NCI-H2029 (cell line): ENCODE data around the gene TESK1.
"Not testable (repeated sequence)": the region's sequence is repeated elsewhere in the genome, so short reads cannot be mapped to it uniquely, and the experiment has no call there.

Experiments used
- DNase-seq: peaks from one replicate; lab custom pipeline; 2025; lab: John Stamatoyannopoulos, UW

TESK1 gene

GRCh38 chr9:35579659-35580227 is 25.3 kb upstream of the TESK1 start:
- not testable (repeated sequence) for DNase-seq

GRCh38 chr9:35583521-35583920 is 21.5 kb upstream of the TESK1 start:
- not testable (repeated sequence) for DNase-seq

GRCh38 chr9:35584681-35585080 is 20.4 kb upstream of the TESK1 start:
- DNase-seq = not testable (repeated sequence)

GRCh38 chr9:35588506-35588905 is 16.6 kb upstream of the TESK1 start:
- not testable (repeated sequence) for DNase-seq

GRCh38 chr9:35593581-35593980 is 11.5 kb upstream of the TESK1 start:
- DNase-seq = no peak

- no peak for DNase-seq
These were observed 10.6 kb upstream of the TESK1 start for GRCh38 chr9:35594471-35594870.

GRCh38 chr9:35596907-35597306 is 8.2 kb upstream of the TESK1 start:
- not testable (repeated sequence) for DNase-seq

- DNase-seq = no peak
These were observed 6.0 kb upstream of the TESK1 start for GRCh38 chr9:35598866-35599590.

- DNase-seq = no peak
These were observed 5.1 kb upstream of the TESK1 start for GRCh38 chr9:35599763-35600604.

GRCh38 chr9:35603506-35603985 is 1.5 kb upstream of the TESK1 start:
- DNase-seq = peak; percentile 67

GRCh38 chr9:35603986-35604577 is 980 bp upstream of the TESK1 start:
- peak; percentile 99 for DNase-seq

GRCh38 chr9:35605351-35606137 is 482 bp downstream of the TESK1 start:
- no peak for DNase-seq

- DNase-seq = no peak
These were observed 1.1 kb downstream of the TESK1 start for GRCh38 chr9:35606138-35606504.

- DNase-seq = no peak
These were observed 1.7 kb downstream of the TESK1 start for GRCh38 chr9:35606726-35607125.

GRCh38 chr9:35608221-35608620 is 3.2 kb downstream of the TESK1 start:
- DNase-seq = no peak

GRCh38 chr9:35609001-35609819 is 4.1 kb downstream of the TESK1 start:
- no peak for DNase-seq

- no peak for DNase-seq
These were observed 4.7 kb downstream of the TESK1 start for GRCh38 chr9:35609820-35610163.

- DNase-seq = no peak
These were observed 6.3 kb downstream of the TESK1 start for GRCh38 chr9:35611230-35611797.

GRCh38 chr9:35612066-35612465 is 7.0 kb downstream of the TESK1 start:
- DNase-seq = not testable (repeated sequence)

- no peak for DNase-seq
These were observed 7.8 kb downstream of the TESK1 start for GRCh38 chr9:35612843-35613242.
